GM18505 (cell line): Measurements from ENCODE around the gene CRTC1.

Experiments
- ATAC-seq: cut with Tn5 transposase; IDR thresholded peaks from one replicate; pipeline ENCODE4 v1.9.1; 2021; ENCODE audit not compliant: unreplicated experiment
- POLR2A ChIP-seq: IDR thresholded peaks from 4 replicates; pipeline ENCODE4 v1.6.1; 2011; ENCODE audit warnings: borderline replicate concordance; ENCODE audit not compliant: insufficient read depth, insufficient read length; ENCODE audit errors: extremely low read depth

The CRTC1 gene

DNA sequence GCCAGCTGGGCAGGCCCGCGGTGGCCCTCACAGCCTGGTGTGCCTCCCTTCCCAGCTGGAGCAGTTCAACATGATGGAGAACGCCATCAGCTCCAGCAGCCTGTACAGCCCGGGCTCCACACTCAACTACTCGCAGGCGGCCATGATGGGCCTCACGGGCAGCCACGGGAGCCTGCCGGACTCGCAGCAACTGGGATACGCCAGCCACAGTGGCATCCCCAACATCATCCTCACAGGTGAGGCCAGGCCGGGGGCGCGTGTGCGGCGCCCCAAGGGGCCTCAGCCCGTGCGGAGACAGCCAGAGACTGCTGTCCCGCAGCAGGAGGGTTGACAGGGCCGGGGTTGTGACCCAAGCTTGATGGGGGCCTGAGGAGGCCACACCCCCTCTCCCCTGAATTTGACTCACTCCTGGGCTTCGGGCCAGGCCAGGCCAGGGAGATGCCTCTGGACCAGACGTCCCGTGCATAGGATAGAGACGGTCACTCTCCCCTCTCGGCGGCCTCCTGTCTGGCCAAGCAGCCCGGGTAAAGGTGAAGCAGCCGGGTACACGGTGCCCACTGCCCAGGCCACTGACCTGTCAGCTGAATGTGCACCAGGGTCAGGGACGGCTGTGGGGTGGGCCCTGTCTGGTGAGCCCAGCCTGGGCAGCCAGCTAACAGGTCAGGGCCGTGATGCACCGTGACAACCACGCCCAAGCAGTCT is 92.3 kb downstream of the CRTC1 start:
- no peak for ATAC-seq
- TF ChIP-seq POLR2A, result no peak

DNA sequence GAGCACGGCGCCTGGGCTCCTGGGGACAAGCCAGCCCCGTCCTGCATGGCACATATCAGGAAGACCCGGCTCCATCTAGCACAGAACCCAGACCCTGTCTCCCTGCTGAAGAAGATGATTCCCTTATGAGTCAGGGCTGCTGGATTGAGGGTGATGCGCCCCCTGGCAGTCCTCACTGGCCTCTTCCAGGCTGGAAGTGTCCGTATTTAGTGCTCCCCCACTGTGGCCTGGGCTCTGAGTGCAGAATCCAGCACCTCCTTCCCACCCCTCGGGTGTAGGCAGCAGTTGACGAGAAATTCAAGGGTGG is 92.8 kb downstream of the CRTC1 start:
- TF ChIP-seq POLR2A, result no peak
- no peak for ATAC-seq

- no peak for TF ChIP-seq POLR2A
- ATAC-seq, result no peak
Measured at GRCh38 chr19:18776736-18777135, 93.3 kb downstream of the CRTC1 start.

DNA sequence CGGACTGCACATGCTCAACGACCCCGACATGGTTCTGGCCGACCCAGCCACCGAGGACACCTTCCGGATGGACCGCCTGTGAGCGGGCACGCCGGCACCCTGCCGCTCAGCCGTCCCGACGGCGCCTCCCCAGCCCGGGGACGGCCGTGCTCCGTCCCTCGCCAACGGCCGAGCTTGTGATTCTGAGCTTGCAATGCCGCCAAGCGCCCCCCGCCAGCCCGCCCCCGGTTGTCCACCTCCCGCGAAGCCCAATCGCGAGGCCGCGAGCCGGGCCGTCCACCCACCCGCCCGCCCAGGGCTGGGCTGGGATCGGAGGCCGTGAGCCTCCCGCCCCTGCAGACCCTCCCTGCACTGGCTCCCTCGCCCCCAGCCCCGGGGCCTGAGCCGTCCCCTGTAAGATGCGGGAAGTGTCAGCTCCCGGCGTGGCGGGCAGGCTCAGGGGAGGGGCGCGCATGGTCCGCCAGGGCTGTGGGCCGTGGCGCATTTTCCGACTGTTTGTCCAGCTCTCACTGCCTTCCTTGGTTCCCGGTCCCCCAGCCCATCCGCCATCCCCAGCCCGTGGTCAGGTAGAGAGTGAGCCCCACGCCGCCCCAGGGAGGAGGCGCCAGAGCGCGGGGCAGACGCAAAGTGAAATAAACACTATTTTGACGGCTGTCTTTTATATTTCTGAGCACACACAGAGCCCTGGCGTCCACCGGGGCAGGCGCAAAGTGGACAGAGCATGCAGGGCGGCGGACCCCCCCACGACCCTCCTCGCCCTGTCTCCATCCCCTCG is 94.0 kb downstream of the CRTC1 start:
- ATAC-seq, result no peak
- no peak for TF ChIP-seq POLR2A

DNA sequence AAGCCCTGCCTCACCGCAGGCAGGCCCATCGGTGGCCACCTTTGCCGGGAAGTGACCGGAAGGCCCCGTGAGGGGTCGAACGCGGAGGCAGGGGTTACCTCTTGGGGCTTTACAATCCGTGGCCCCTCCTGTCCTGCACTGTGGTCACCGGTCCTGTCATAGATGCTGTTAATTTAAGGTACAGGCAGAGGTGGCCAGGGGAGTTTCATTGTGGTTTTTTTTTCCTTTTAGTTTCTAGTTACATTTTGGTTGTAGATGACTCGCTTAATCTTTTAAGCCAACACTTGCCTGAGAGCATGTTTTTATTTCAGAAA is 94.6 kb downstream of the CRTC1 start:
- no peak for ATAC-seq
- no peak for TF ChIP-seq POLR2A

GRCh38 chr19:18778826-18779495 is 95.5 kb downstream of the CRTC1 start:
- TF ChIP-seq POLR2A, result no peak
- ATAC-seq, result no peak

GRCh38 chr19:18780081-18780480 is 96.6 kb downstream of the CRTC1 start:
- TF ChIP-seq POLR2A, result no peak
- ATAC-seq, result no peak

DNA sequence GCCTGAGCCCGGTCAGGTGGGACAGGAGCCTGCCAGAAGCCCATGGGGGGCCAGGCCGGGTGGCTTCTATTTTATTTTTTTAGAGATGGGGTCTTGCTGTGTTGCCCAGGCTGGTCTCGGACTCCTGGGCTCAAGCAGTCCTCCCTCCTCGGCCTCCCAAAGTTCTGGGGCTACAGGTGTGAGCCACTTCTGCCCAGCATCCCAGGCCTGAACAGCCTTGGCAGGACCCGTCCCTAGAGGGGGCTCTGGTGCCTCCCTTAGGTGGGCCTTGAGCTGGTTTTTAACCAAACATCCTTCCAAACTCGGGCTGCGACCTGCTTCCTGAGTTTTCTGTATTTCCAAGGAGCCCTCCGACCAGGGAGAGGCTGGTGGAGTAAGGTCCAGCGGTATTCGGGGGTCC is 97.2 kb downstream of the CRTC1 start:
- no peak for TF ChIP-seq POLR2A
- ATAC-seq, result no peak

DNA sequence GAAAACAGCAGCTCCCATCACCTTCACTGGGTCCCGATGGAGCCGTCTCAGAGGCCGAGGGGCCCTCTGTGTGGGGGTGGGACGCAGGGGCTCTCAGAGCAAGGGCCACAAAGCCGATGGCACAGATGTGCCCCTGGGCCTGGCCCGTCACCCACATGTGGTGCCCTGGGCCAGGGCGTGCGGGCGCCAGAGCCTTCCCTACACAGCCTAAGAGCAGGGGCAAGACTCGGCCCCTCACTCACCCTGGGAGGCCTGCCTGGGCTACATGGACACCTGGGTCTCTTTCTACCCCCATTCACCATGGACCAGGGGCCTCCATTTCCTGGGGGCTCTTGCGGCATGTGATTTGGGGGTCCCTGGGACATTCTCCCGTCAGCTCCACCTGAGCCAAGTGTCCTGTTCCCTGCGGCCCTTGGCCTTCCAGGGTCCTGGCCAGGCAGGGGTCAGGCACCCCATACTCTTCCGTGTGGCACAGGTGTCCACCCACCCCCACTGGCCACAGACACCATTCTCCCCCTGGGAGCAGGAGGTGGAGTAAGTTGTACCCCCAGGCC is 97.6 kb downstream of the CRTC1 start:
- no peak for ATAC-seq
- no peak for TF ChIP-seq POLR2A

- TF ChIP-seq POLR2A, result no peak
- no peak for ATAC-seq
Measured at GRCh38 chr19:18781885-18782527, 98.5 kb downstream of the CRTC1 start.

- no peak for TF ChIP-seq POLR2A
- ATAC-seq, result no peak
Measured at GRCh38 chr19:18782559-18783225, 99.2 kb downstream of the CRTC1 start.

DNA sequence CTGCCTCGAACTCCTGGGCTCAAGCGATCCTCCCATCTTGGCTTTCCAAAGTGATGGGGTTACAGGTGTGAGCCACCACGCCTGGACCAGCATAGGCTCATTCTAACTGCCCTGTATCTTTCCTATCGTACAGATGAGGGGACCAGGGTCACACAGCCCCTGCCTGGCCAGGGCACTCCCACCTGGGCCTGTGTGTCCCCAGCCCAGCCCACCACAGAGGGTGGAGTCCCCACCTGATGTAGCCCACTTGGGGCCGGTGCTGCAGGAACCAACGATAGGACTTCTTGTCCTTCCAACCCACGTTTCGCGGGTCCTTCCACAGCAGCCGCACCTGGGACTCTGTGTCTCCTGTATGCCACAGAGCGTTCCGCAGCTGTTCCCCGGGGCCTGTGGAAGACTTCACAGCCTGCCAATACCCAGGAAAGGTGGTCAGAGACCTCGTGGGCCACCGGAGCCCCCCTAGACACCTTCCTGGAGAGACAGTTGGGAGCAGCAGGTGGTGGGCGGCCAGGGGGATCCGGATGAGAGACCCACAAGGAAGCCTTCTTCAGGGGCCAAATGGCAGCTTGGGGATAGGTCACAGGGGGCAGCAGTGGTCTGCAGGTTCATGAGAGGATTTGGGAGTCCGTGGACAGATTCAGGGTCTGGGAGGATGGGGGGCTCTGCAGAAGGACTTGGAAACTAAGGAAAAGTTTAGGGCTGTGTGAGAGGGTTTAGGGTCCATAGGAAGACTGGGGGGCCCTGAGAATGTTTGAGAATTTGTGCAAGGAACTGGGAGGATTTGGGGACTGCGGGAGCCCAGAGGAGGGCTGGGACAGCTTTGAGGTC is 100.7 kb downstream of the CRTC1 start:
- no peak for ATAC-seq

More for the DNA sequence above, 100.7 kb downstream of the CRTC1 start:
- TF ChIP-seq POLR2A, result no peak
